GM18517 (cell line): ENCODE results near the gene CNTNAP2.

ENCODE experiments used
- ATAC-seq: cut with Tn5 transposase; IDR thresholded peaks from one replicate; pipeline ENCODE4 v1.9.1; 2021; ENCODE audit warnings: mild to moderate bottlenecking, moderate library complexity; ENCODE audit not compliant: unreplicated experiment

Gene CNTNAP2

DNA sequence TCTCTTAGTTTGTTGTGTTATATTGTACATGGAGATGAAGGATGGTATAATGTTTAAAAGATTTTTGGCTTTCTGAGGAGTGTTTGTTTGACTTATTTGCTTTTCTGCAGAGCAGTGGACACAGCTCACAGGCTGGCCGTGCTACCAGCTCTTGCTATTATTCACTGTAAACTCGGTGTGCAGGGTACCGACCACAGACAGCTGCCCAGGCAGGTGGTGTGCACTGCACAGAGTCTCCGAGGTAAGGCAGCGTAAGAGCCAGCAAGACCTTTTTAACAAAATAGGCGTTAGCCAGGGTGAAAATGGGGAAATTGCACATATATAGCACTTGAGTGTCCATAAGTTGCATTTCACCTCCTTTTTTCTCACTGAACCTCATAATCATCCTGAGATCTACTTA lies 438.0 kb downstream of the CNTNAP2 start:
- no peak for ATAC-seq

DNA sequence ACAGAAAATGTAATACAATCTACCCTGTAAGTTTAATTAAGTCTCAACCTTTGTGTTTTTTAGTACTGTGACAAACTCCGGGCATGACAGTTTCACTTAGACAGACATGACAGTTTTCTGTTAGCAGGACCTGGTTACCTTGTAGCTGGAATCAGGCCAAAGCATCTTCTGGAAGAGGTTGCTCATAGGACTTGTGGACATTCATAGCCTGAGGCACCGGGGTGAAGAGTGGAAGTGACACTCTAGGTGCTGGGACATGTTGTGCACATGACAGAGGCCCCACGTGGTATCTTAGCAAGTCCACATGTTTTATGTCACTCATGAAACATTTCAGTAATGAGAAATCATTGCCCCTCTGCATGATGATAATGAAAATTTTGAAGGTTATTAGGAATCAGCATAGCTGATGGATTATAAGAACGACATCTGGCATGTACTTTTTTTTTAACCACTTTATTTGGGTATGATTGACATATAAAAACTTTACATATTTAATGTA lies 441.4 kb downstream of the CNTNAP2 start:
- no peak for ATAC-seq

DNA sequence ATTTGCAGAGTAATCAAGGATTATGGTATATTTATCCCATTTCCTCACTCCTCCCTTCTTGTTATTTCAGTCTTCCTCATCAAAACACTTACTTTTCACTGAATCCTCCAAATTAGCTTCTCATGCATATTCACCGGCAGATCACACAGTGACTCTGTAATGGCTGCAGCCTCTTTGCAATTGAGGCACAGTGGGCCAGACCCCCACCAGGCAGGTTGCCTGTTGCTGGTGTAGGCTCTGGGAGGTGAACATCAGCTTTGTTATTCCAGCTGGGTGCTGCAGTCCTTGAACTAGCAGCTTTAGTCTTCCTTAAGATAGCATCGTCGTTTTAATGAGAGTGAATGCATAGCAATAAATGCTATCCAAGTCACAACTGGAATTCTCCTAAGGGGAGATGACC lies 449.3 kb downstream of the CNTNAP2 start:
- ATAC-seq: no peak

DNA sequence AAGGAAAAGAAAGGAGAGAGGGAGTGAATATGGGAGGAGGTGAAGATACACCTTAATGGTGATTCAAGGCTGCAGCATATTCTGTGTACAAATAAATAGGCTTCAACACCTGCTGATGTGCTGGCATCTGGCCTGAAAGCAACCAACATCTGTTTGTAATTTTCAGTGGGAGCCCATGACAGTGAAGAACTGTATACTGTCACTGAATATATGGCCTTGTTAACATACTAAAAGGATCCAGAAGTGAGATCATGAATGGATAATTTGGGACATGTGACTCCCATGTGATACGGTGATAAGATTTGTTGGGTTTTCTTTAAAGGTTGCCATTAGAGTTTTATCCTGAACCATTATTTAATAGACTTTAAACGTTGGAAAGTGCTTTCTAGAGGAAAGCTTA lies 459.3 kb downstream of the CNTNAP2 start:
- no peak for ATAC-seq

DNA sequence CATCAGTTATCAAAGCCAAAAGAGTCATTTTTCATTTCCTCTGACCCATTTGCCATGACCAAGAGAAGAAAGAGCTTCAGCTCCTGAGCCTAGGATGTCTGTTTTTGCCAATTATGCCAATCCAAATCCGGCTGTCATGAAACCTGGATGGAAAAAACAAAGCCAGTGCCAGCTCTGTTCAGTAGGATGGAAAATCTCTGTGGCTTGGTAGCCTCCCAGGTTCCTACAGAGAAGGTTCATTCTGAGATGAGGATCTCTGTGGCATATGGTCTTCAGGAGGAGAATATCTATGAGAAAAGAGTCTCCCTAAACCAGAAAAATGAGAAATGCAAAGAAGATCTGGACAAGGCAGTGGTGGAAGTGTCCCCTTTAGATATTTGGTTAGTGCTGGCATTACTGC lies 475.4 kb downstream of the CNTNAP2 start:
- no peak for ATAC-seq

DNA sequence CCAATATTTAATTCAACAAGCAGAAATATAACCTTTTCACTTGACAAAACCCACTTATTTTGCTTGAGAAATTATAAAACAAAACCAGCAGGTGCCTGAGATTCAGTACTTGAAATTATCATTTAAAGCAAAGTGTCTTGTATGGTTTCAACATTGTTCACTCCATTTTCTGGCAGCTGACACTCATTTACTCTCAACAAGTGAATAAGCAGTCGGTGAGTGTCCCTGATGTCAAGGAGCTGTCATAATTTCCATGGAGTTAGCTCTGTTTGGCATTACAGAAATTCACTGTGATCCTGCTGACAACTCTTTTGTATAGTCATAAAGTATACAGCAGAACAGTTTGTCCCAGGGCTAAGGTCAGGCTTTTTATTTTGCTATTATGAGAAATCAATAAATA lies 490.0 kb downstream of the CNTNAP2 start:
- no peak for ATAC-seq

DNA sequence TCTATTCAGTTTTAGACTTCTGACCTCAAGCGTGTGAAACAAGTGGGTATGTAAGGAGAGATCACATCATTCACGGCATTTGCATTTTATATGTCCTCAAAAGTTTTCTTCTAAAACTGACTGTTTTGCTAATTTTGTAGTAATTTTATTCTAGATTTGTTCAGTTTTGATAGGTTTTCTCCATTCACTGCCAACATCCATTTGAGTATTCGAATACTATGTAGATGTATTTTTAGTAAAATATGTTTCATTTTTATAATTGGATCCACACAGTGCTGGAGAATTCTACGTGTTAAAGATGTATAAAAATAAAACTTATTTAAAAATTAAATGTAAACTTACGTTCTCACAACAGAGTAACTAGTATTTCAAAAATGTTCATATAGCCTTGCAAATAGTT lies 503.0 kb downstream of the CNTNAP2 start:
- no peak for ATAC-seq

DNA sequence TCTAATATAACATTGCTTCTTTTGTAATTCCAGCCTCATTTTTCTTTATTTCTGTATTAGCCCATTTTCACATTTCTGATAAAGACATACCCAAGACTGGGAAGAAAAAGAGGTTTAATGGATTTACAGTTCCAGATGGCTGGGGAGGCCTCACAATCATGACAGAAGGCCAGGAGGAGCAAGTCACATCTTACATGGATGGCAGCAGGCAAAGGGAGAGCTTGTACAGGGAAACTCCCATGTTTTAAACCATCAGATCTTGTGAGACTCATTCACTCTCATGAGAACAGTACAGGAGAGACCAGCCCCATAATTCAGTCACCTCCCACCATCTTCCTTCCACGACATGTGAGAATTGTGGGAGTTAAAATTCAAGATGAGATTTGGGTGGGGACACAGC lies 510.3 kb downstream of the CNTNAP2 start:
- ATAC-seq: no peak

DNA sequence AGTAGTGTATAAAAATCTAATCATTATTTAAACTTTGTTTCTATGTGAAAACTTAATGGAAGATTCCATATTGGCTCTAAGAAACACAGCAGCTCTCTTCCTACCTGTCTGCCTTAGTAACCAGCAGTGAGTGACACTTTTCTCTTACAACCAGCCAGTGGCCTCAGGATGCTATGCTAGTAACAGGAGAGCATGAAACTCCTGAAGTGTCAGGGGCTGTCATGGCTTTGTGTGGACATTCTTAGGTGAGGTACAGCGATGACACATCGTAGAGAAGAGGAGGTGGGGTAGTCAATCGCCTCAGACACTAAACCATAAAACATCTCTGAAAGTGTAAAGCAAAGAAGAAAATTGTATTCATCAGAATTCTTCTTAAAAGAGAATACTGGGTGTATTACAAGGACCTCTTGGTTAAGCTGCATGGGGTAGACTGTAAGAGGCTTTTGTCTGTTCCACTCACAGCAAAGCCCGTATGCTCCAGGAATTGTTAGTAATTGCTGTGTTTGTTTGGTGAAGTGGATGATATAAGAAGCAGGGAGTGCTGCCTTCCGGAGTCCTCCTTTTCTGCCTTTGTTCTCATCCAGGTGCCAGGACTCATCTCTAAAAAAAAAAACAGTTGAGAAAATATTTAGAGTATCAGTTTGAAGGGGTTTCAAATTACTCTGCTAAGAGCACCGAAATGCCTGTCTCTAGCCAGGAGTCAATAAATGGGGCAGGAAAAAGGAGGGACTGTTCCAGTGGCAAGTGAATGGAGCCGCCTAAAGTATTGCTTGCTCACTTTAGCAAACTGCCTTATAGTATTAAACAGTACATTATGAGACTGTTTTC lies 518.8 kb downstream of the CNTNAP2 start:
- ATAC-seq: no peak

DNA sequence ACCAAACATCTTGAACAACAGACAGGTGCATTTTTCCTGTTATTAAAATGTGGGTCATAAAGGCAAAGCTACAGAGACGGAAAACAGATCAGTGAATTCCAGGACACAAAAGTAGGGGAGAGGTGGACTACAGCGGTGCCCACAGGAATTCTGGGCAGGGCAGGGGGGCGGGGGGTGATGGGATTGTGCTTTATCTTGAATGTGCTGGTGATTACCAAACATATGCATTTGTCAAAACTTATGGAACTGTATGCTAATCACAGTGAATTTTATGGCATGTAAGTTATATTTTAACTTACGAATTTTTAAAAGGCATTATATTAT lies 519.4 kb downstream of the CNTNAP2 start:
- ATAC-seq: no peak

DNA sequence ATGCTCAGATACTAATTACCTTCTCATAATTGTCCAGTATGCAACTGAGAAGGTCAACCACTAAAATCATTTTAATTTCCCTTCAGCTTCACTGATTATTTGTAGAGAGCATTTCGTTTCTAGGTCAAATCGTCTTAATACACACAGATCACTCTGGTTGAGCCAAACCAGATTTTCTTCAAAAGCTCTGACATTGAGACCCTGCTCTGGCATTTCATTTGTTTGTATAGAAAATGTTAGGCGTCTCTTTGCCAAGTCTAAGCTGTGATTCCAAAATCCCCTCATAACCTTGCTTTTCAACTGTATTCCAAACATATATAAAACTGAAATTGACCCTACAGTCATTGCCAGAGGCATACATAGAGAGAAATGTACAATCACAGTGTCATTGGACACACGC lies 520.0 kb downstream of the CNTNAP2 start:
- no peak for ATAC-seq

DNA sequence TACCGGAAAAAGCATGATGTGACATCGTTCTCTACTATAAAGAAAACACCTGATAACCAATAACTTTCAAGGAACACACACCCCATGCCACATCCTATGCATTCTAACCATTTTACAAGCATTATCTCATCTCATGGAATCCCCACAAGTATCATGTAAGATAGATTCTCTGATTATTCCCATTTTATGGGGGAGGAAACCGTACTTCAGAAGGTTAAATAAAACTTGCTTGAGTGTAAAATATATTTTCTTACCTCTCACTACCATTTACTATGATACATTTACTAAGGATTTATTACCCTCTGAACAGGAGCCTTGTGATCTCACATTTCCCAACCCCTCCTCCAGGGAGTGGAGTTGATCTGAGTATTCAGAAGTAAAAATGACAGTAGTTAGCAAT lies 522.7 kb downstream of the CNTNAP2 start:
- ATAC-seq: no peak

DNA sequence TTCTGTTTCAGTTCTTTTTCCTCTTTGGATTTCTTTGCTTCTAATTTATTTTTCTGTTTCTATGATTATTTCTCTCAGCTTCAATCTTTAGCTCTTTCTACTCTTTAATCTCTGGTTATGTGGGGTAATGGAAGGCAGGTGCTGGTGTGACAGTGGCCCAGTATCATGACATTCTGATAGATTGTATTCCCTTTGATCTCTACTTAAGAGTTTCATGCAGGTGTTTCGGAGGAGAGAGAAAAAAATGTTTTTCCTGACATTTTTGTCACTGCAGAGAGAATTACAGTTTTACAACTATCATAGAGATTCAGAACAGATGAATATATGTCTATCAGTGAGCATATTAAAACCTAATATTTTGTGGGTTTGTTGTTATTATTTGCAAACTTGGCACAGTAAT lies 524.9 kb downstream of the CNTNAP2 start:
- ATAC-seq: no peak

DNA sequence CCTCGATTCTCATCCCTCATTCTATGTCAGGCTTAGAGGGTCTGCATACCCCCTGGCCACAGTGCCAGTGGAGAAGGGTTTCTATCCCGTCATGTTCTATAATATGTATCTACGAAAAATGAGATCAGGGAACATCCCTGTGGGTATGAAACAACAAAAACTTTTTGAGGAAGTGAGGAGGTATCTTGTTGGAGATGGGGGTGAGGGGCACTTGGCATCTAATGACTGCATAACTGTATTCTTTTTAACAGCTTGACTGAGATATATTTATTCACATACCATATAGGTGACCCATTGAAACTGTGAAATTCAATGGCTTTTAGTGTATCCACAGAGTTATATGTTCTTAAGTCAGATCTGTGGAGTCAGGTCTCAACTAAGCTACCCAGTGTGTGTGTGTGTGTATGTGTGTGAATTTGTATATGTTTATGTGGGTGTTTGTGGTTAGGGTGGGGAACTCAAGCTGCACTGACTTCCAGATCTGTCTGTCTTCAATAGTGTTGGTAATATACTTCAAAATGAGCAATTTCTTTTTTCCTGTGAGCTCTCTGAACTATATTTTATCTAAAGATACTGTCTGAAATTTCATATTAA lies 528.9 kb downstream of the CNTNAP2 start:
- no peak for ATAC-seq

DNA sequence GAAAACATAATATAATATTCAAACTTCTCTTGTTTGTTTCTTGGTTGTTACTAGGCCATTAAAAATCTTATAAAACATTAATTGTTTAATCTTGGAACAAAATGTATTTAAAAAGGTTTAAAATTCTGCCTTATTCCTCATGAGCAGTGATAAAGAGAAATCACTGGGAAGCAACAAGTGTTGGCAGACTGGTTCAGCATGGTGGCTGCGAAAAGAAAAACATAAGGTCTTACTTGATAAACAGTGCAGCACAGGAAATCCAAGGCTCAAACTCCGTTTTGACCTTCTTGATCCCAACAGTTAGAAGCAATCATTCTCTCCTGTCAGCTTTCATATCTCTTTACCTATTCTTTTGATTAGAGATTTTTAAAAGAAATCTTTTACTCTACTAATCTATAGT lies 530.8 kb downstream of the CNTNAP2 start:
- ATAC-seq: no peak

DNA sequence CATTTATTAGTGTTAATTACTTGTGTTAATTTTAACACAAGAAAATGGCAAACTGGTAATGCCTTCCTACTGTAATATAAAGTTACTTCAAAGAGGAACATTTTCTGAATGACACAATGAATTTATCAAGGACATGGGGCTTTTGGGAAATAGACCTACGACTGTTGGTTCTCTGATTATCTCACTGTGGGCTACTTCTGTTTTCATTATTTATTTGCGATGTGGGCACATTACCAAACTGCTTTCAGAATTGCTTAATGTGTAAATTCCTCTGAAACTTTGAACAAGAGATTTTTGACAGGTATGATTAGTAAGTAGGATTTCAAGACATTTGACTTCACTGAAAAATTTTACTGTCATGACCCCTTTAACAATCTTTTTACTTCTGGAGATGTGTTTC lies 535.6 kb downstream of the CNTNAP2 start:
- no peak for ATAC-seq

DNA sequence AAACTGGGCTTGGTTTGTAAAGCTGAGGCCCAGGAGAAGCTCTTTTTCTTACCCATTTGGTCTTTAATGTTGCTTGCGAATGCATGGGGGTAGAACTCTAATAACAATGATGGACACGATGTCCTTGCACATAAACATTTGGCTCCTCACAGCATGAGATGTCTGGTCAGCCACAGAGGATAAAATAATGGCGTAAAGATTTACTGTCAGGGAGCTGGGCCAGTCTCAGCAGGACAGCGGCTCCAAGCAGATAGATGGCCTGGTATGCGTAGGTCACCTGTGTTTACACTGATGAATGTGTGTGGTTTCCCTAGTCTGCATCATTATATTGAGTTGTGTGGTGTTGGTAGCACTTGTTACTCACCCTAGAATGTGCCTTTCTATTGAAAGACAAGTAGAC lies 537.4 kb downstream of the CNTNAP2 start:
- no peak for ATAC-seq

DNA sequence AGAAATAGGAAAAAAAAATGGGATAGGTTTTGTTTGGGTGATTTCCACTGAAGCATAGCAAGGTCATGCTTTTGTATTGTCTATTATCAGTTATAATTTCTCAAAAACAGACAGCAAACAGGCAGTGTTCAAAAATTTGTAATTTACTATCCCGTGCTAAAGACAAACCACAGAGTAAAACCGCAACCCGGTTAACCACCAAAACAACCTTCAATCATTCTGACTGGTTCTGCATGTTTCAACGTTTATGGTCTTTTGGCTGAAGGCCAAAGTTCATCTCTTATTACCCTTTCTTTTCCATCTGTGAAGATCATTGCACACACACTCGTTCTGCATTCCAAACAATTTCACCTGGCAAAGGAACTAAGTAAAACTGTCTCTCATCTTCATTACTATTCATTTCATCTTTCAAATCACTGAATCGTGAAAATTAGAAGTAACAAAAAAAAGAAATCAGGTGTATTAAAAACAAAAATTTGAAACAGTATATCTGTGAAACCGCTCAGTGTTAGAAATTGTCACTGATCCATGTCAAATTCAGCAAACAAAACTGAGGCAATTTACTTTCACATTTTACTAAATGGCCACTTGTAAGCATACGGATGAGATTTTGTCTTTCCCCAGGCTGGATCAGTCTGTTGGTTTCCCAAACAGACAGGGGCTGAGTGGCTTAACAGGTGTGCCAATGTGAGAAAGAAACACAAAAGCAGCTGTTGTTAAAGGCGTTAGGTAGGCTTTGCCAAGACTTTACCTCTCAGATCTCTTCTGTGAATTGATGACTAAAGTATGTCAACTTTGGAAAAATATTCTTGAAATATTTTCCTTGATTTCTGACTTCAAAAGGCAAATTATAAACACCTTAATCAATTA lies 539.6 kb downstream of the CNTNAP2 start:
- no peak for ATAC-seq

DNA sequence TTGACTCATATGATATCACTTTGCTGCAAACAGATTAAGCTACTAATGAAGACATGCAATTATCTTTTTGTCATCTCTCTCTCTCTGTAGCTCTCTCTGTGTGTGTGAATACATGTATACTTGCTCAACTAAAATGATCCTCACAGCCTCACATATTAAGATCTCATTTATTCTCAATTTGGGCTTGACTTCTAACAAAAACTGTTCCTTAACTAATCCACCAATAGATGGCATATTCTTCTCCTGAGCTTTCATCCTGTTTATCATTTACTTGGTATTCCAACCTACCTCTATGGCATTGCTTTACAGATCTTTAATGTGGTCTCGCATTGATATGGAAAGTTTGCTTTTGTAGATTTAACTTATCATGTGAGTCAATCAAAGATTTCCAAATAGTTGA lies 540.4 kb downstream of the CNTNAP2 start:
- ATAC-seq: no peak

DNA sequence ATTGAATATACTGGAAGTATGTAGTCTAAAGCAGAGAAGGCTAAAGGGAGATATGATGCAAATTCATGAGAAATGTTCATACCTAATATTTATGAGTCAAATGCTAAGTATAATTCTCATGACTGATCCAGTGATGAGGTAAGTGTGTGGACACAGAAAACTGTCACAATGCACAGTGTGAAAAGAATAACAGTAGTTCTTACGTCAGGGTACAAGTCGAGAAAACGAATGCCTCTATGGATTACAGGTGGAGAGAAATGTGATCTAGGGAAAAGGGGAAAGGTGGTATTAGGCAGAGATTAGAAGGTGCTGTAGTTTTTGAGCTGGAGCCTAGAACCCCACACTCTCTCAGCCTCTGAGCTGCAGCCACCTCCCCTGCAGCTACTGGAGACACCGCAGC lies 542.0 kb downstream of the CNTNAP2 start:
- ATAC-seq: no peak

DNA sequence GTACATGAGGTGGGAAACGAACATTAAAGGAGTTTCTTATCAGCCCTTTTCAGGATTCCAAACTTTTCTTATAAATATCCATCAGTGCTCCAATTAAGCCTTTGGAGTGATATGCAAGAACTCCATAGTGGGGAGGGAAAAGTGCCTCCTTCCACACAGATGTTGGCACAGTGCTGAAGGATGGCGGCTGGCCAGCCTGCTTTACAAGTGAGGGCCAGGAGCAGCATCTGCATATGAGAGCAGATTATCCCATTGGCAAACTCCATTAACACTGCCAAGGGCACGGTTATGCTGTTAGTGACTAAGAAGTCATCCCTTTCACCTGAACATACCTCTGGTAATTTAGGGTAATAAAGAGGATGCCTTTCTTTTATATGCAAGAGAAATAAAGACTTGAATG lies 543.1 kb downstream of the CNTNAP2 start:
- no peak for ATAC-seq

DNA sequence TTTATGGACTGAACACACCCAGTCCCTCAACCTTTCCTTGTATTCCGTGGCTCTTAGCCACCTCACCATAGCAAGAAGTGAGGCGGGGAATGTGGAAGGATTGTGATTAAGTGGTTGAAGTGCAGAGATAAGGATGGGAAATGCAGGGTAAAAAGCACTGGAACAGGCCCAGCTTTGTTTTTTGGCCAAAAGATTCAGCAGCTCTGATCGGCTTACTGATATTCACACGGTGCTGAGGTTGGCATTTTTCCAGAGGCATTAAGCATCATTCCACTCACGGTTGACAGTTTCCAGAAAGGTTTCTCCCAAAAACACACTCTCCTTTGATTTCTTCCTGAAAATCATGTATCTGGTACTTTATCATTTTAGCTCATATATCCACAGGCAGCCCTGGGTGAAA lies 544.2 kb downstream of the CNTNAP2 start:
- ATAC-seq: no peak
